ENCODE measurements around the gene CSRP1.

DNA sequence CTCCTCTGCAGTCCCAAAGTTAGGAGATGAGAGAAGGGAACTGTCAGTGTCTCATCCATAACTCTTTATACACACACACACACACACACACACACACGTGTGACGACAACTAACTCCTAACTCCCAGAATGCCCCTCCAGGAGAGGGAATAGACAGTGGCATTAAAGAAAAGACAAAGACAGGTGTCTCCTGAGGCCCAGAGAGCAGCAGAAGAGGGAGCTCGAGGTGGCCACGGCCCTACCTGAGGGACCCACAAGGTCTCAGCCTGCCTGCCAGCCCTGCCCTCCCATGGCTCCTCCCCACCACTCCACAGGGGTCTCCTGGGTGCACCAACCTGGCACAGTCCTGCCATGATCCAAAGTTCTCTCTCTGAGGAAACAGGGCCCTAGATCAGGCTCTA is 36.3 kb downstream of the CSRP1 start:
- no peak for TF ChIP-seq CTCF (IDR thresholded peaks at IDR 0.05)
- no peak for TF ChIP-seq EP300 (IDR thresholded peaks at IDR 0.05)
- TF ChIP-seq, protein P1, sequence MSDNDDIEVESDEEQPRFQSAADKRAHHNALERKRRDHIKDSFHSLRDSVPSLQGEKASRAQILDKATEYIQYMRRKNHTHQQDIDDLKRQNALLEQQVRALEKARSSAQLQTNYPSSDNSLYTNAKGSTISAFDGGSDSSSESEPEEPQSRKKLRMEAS (IDR thresholded peaks at IDR 0.05): no peak
- TF ChIP-seq REST (IDR thresholded peaks at IDR 0.05): no peak
- no peak for TF ChIP-seq POLR2A (IDR thresholded peaks at IDR 0.05; ENCODE audit: low read length)
- no peak for TF ChIP-seq RAD21 (conservative IDR thresholded peaks at IDR 0.05 in 1 of 2, IDR thresholded peaks at IDR 0.05 in 1 of 2)
- no peak for TF ChIP-seq BHLHE40 (IDR thresholded peaks at IDR 0.05; ENCODE audit: low read depth, low read length)
- TF ChIP-seq RFX5 (IDR thresholded peaks at IDR 0.05): no peak
- TF ChIP-seq JUNB (IDR thresholded peaks at IDR 0.05): no peak
- no peak for TF ChIP-seq MYC (IDR thresholded peaks at IDR 0.05; ENCODE audit: borderline replicate concordance, low read length)
- TF ChIP-seq SMC3 (IDR thresholded peaks at IDR 0.05): no peak
- TF ChIP-seq ZFP36 (IDR thresholded peaks at IDR 0.05; ENCODE audit: borderline replicate concordance, partially characterized antibody): no peak
- TF ChIP-seq MAFK (IDR thresholded peaks at IDR 0.05; ENCODE audit: partially characterized antibody): no peak
- TF ChIP-seq CBX8 (IDR thresholded peaks at IDR 0.05): no peak
